ENCODE results near the gene KREMEN1. TPM values are rescaled to one million over a fixed set of nuclear protein-coding genes. Genes with fewer than 3 reads are reported as not detected.

The KREMEN1 gene
- total RNA-seq, 1 donor from 2014 or later, result 1.4 TPM

DNA sequence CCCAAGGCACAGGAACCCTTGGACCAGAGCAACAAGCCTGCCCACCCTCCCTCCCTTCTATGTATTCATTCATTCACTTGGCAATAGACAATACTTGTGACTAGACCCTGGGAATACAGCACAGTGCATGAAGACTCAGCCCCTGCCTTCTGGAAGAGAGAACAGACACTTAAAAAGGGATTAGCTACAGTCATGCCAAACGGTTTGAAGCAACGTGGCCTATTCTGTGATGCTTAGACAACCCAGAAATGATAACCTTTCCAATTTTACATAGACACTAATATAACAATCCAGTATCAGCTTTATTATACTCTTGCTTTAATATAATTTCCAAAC, 52.6 kb downstream of the KREMEN1 start:
- Mint-ChIP-seq H3K9me3 (peaks cover 3% of the 10 kb centered on the region), H3K27me3 (ENCODE audit: insufficient read depth, low read depth) (no peaks in the 10 kb centered on the region), H3K36me3 (peaks cover 18% of the 10 kb centered on the region), H3K4me1 (no peaks in the 10 kb centered on the region), H3K4me3 (no peak overlapping the region), H3K27ac (no peak overlapping the region)
- Histone ChIP-seq H3F3A (ENCODE audit: low read depth) (no peaks in the 10 kb centered on the region), H4K20me1 (ENCODE audit: low read depth) (no peaks in the 10 kb centered on the region), H3K9me3 (ENCODE audit: low read depth) (no peaks in the 10 kb centered on the region), H3K4me2 (no peak overlapping the region), H3K9ac (no peak overlapping the region), H3K79me2 (ENCODE audit: low read depth) (no peaks in the 10 kb centered on the region), H3K36me3 (no peaks in the 10 kb centered on the region), H3K4me1 (no peaks in the 10 kb centered on the region), H2AFZ (replicated peaks) (no peak overlapping the region), H3K4me3 (no peak overlapping the region), H3K27me3 (no peaks in the 10 kb centered on the region), H3K27ac (no peak overlapping the region)
- DNase-seq (ENCODE audit: low spot score), result no peak
- TF ChIP-seq EZH2phosphoT487 (IDR thresholded peaks at IDR 0.05), result no peak
- no peak for TF ChIP-seq EZH2 (IDR thresholded peaks at IDR 0.05)
- no peak for TF ChIP-seq CTCF (IDR thresholded peaks at IDR 0.05)

GRCh38 chr22:29125844-29126243, 53.0 kb downstream of the KREMEN1 start:
- Mint-ChIP-seq H3K4me1 (no peaks in the 10 kb centered on the region), H3K4me3 (no peak overlapping the region), H3K27me3 (ENCODE audit: insufficient read depth, low read depth) (no peaks in the 10 kb centered on the region), H3K36me3 (peaks cover 18% of the 10 kb centered on the region), H3K9me3 (no peaks in the 10 kb centered on the region), H3K27ac (no peak overlapping the region)
- Histone ChIP-seq H2AFZ (replicated peaks) (no peak overlapping the region), H3K9ac (no peak overlapping the region), H3K79me2 (ENCODE audit: low read depth) (no peaks in the 10 kb centered on the region), H3K27me3 (no peaks in the 10 kb centered on the region), H3K27ac (no peak overlapping the region), H3K4me3 (no peak overlapping the region), H3K4me2 (no peak overlapping the region), H3K9me3 (ENCODE audit: low read depth) (no peaks in the 10 kb centered on the region), H3K4me1 (no peaks in the 10 kb centered on the region), H4K20me1 (ENCODE audit: low read depth) (no peaks in the 10 kb centered on the region), H3F3A (ENCODE audit: low read depth) (no peaks in the 10 kb centered on the region), H3K36me3 (no peaks in the 10 kb centered on the region)
- TF ChIP-seq EZH2phosphoT487 (IDR thresholded peaks at IDR 0.05) (no peak), CTCF (IDR thresholded peaks at IDR 0.05) (no peak), EZH2 (IDR thresholded peaks at IDR 0.05) (no peak)
- DNase-seq (ENCODE audit: low spot score), result no peak

DNA sequence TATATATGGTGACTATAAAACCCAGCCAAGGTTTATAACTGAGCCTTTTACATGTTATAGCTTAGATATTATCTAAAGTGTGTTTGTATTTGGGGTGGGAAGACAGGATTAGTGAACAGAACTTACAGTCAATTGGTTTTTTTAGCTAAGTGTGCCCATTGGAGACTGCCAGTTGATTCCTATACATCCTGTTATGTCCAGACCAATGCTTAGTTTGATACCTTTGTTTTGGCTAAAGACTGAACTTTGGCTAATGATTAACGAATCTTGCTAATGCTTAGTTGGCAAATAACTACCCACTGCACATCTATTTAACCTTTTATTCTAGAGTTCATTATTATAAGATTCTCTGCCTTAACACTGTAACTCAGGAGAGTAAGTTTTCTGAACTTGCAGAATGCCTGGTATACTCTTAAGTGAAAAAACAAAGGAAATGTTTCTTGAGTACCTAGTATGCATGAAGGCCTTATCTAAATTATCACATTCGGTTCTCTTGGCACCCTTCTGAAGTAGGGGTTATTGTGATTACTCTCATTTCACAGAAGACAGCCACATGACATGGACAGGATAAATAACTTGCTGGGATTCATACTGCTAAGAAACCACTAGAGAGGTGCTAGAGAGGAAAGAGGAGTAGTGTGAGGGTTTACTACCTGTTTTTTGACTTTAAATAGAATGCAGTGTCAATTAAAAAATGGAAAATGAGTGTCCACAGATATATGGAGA, 54.0 kb downstream of the KREMEN1 start:
- DNase-seq (ENCODE audit: low spot score), result no peak
- H3K4me3 Mint-ChIP-seq, result no peak overlapping the region
- Histone ChIP-seq H3K9me3 (ENCODE audit: low read depth) (no peaks in the 10 kb centered on the region), H3K4me1 (no peaks in the 10 kb centered on the region), H3K4me2 (no peak overlapping the region), H3K27ac (no peak overlapping the region), H3K79me2 (ENCODE audit: low read depth) (no peaks in the 10 kb centered on the region), H3K36me3 (no peaks in the 10 kb centered on the region), H3K4me3 (no peak overlapping the region), H2AFZ (replicated peaks) (no peak overlapping the region), H3K9ac (no peak overlapping the region), H3K27me3 (no peaks in the 10 kb centered on the region), H4K20me1 (ENCODE audit: low read depth) (no peaks in the 10 kb centered on the region), H3F3A (ENCODE audit: low read depth) (no peaks in the 10 kb centered on the region)
- no peaks in the 10 kb centered on the region for H3K27me3 Mint-ChIP-seq (ENCODE audit: insufficient read depth, low read depth)
- H3K36me3 Mint-ChIP-seq, result peaks cover 18% of the 10 kb centered on the region
- TF ChIP-seq EZH2phosphoT487 (IDR thresholded peaks at IDR 0.05) (no peak), CTCF (IDR thresholded peaks at IDR 0.05) (no peak), EZH2 (IDR thresholded peaks at IDR 0.05) (no peak)
- no peaks in the 10 kb centered on the region for H3K4me1 Mint-ChIP-seq
- H3K9me3 Mint-ChIP-seq, result no peaks in the 10 kb centered on the region
- H3K27ac Mint-ChIP-seq, result no peak overlapping the region

All from neural progenitor cell (in vitro differentiated cells).